Glutamatergic neuron (in vitro differentiated cells): ENCODE data around the gene DAPL1. TPM values are rescaled to one million over a fixed set of nuclear protein-coding genes. Genes with fewer than 3 reads are reported as not detected.
"Not testable (repeated sequence)": the region's sequence is repeated elsewhere in the genome, so short reads cannot be mapped to it uniquely, and the experiment has no call there.

Experiments used
- DNase-seq: peaks from one replicate; pipeline ENCODE4 v3.0.0; 2022
- H3K27ac Mint-ChIP-seq: one replicate; pipeline ENCODE4 v1.8.0; 2020; ENCODE audit warnings: mild to moderate bottlenecking, mixed read lengths, inconsistent platforms; ENCODE audit not compliant: unreplicated experiment
- H3K27me3 Mint-ChIP-seq: one replicate; pipeline ENCODE4 v1.8.0; 2020; ENCODE audit warnings: mild to moderate bottlenecking, moderate library complexity, mixed read lengths, inconsistent platforms; ENCODE audit not compliant: unreplicated experiment
- H3K36me3 Mint-ChIP-seq: one replicate; pipeline ENCODE4 v1.8.0; 2020; ENCODE audit warnings: mild to moderate bottlenecking, mixed read lengths, inconsistent platforms; ENCODE audit not compliant: unreplicated experiment
- H3K4me1 Mint-ChIP-seq: one replicate; pipeline ENCODE4 v1.8.0; 2020; ENCODE audit warnings: mild to moderate bottlenecking, low read depth, mixed read lengths, inconsistent platforms; ENCODE audit not compliant: unreplicated experiment
- H3K4me3 Mint-ChIP-seq: one replicate; pipeline ENCODE4 v1.8.0; 2020; ENCODE audit warnings: mild to moderate bottlenecking, mixed read lengths, inconsistent platforms; ENCODE audit not compliant: unreplicated experiment
- H3K9me3 Mint-ChIP-seq: one replicate; pipeline ENCODE4 v1.8.0; 2020; ENCODE audit warnings: mild to moderate bottlenecking, moderate library complexity, mixed read lengths, inconsistent platforms; ENCODE audit not compliant: unreplicated experiment
- total RNA-seq: library from RNA; stranded (reverse); fragmentation: NEBNext Ultra II Directional; extraction: Animal tissue kit (Norgen Biotek cat#: 25700); gene quantifications from one replicate; pipeline ENCODE4 v1.2.1, GENCODE V29; 2021; ENCODE audit not compliant: unreplicated experiment
- TF ChIP-seq, protein P1 (sequence below): fragments of 200-600 bp; sonication (generic); IDR thresholded peaks from one replicate; pipeline ENCODE4 v1.5.0; 2021; ENCODE audit not compliant: partially characterized antibody, unreplicated experiment

The DAPL1 gene
- total RNA-seq, 1 donor from 2014 or later, result not detected

DNA sequence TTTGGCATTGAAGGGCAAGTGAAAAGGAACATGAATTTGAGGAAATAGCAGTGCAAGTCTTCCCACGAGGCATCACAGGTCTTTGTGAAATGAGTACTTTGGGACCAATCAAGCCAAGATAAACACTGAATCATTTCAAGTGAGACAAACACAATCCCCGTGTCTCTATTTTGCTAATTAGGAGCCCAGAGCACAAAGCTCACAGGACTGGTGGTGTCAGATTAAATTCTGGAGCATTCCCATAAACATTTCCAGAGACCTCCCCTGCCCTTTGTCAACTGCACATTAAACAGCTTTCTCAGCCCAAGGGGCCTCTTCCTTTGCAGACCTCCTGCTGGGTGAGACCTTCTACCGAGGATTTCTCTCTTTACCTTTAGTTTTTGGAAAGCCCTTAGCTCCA is 50.7 kb downstream of the DAPL1 start:
- no peaks in the 10 kb centered on the region for H3K4me1 Mint-ChIP-seq
- H3K36me3 Mint-ChIP-seq, result no peaks in the 10 kb centered on the region
- no peak for DNase-seq
- no peaks in the 10 kb centered on the region for H3K27me3 Mint-ChIP-seq
- H3K27ac Mint-ChIP-seq, result no peak overlapping the region
- H3K9me3 Mint-ChIP-seq, result peaks cover 2% of the 10 kb centered on the region
- TF ChIP-seq, protein P1, sequence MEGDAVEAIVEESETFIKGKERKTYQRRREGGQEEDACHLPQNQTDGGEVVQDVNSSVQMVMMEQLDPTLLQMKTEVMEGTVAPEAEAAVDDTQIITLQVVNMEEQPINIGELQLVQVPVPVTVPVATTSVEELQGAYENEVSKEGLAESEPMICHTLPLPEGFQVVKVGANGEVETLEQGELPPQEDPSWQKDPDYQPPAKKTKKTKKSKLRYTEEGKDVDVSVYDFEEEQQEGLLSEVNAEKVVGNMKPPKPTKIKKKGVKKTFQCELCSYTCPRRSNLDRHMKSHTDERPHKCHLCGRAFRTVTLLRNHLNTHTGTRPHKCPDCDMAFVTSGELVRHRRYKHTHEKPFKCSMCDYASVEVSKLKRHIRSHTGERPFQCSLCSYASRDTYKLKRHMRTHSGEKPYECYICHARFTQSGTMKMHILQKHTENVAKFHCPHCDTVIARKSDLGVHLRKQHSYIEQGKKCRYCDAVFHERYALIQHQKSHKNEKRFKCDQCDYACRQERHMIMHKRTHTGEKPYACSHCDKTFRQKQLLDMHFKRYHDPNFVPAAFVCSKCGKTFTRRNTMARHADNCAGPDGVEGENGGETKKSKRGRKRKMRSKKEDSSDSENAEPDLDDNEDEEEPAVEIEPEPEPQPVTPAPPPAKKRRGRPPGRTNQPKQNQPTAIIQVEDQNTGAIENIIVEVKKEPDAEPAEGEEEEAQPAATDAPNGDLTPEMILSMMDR, result no peak
- no peak overlapping the region for H3K4me3 Mint-ChIP-seq

DNA sequence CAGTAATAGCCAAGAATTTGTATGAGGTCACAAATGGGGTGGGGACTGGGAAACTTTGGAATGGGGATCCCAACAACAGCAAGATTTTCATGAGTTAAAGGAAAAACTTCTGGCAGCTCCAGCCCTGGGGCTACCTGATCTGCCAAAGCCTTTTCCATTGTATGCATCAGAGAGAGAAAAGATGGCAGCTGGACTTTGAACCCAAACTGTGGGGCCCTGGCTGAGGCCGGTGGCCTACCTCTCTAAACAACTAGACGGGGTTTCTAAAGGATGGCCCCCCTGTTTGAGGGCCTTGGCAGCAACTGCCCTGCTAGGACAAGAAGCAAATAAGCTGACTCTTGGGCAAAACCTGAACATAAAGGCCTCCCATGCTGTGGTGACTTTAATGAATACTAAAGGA is 52.4 kb downstream of the DAPL1 start:
- H3K27ac Mint-ChIP-seq, H3K36me3 Mint-ChIP-seq, H3K4me3 Mint-ChIP-seq, H3K9me3 Mint-ChIP-seq, H3K27me3 Mint-ChIP-seq, H3K4me1 Mint-ChIP-seq, DNase-seq: not testable (repeated sequence)

DNA sequence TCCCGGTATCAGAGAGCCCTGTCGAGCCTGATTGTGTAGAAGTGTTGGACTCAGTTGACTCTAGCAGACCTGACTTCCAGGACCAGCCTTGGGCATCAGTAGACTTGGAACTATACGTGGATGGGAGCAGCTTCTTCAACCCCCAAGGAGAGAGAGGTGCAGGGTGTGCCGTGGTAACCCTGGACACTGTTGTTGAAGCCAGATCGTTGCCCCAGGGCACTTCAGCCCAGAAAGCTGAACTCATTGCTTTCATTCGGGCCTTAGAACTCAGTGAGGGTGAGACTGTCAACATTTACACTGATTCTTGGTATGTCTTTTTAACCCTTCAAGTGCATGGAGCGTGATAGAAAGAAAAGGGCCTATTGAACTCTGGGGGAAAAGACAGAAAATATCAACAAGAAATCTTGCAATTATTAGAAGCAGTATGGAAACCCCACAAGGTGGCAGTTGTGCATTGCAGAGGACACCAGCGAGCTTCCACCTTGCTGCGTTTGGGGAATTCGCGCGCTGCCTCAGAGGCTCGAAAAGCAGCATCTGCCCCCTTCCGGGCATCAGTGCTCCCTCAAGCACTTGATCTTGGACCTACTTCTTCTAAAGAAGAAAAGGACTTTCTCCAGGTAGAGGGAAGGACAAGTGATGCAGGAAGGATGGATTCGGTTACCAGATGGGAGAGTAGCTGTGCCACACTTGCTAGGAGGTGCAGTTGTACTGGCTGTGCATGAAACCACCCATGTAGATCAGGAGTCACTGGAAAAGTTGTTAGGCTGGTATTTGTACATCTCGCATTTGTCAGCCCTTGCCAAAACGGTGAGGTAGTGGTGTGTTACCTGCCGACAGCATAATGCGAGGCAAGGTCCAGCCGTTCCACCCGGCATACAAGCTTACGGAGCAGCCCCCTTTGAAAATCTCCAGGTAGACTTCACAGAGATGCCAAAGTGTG is 53.2 kb downstream of the DAPL1 start:
- not testable (repeated sequence) for H3K27me3 Mint-ChIP-seq, H3K4me1 Mint-ChIP-seq, H3K27ac Mint-ChIP-seq, DNase-seq, H3K36me3 Mint-ChIP-seq, H3K4me3 Mint-ChIP-seq, H3K9me3 Mint-ChIP-seq

DNA sequence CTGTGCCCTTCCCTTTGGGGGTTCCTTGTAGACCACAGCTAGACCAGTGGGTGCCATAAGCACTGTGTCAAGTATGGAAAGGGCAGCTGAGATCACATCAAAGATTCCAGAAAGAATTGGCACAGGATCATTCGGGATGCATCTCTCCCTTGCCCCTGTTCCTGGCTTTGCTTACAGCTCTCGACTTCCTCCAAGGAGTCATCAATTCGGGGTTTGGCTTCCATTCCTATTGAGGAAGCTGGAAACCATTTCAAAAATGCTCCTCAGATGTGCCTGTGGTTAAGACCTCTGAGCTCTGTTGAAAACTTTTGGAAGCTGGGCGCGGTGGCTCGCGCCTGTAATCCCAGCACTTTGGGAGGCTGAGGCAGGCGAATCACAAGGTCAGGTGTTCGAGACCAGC is 65.1 kb downstream of the DAPL1 start:
- not testable (repeated sequence) for H3K4me1 Mint-ChIP-seq, H3K9me3 Mint-ChIP-seq, H3K4me3 Mint-ChIP-seq, H3K27me3 Mint-ChIP-seq, H3K27ac Mint-ChIP-seq, DNase-seq
- H3K36me3 Mint-ChIP-seq, result peaks cover 22% of the 10 kb centered on the region

DNA sequence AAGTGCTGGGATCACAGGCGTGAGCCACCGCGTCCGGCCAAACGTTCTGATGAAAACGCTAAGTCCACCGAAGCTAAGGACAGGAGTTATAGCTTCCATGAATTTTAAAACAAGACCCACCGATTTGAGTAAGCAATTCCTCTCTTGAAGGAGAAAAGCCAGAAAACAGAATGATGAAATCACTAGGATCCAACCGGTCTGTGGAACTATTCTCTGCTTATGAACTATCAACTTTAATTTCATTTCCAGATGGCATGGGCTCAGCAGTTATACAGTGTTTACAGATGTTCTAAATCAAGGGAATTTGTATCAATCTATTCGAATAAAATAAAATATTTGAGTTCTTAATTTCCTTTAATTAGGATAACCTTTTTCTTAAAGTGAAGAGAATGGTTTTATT is 66.5 kb downstream of the DAPL1 start:
- not testable (repeated sequence) for H3K27me3 Mint-ChIP-seq, DNase-seq, H3K27ac Mint-ChIP-seq, H3K4me1 Mint-ChIP-seq, H3K9me3 Mint-ChIP-seq, H3K4me3 Mint-ChIP-seq
- H3K36me3 Mint-ChIP-seq, result peaks cover 22% of the 10 kb centered on the region

DNA sequence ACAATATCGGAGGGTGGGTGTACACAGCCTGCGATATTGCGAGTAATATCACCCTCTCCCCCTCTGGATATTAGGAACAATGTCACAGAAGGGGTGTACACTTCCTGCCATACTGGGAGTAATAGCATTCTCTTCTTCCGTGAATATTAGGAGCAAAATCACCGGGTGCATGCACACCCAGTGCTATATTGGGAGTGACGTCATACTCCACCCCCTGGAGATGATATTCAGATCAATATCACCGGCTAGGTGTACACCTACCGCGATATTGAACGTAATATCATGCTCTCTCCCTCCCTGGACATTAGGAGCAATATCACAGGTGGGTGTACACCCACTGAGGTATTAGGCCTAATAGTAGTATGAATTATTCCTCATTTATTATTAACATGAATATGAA is 70.4 kb downstream of the DAPL1 start:
- H3K27me3 Mint-ChIP-seq, result not testable (repeated sequence)

More for the DNA sequence above, 70.4 kb downstream of the DAPL1 start:
- H3K9me3 Mint-ChIP-seq, H3K4me1 Mint-ChIP-seq, H3K27ac Mint-ChIP-seq, DNase-seq, H3K4me3 Mint-ChIP-seq: not testable (repeated sequence)
- H3K36me3 Mint-ChIP-seq, result peaks cover 13% of the 10 kb centered on the region

Other genes starting within 250 kb of the DAPL1 start
- gene TANC1, start 173.3 kb downstream of the DAPL1 start, total RNA-seq, result 14.9 TPM